IMR-90 (cell line): Measurements from ENCODE around the gene AGAP1. TPM values are rescaled to one million over a fixed set of nuclear protein-coding genes. Genes with fewer than 3 reads are reported as not detected.

ENCODE experiments used
- ATAC-seq: fragments of 200-7000 bp; cut with Tn5 transposase; 2 replicates; pipeline ENCODE4 v1.9.1; 2020; ENCODE audit warnings: low read depth, mild to moderate bottlenecking, moderate library complexity
- BruUV-seq: library from RNA; stranded (reverse); fragments of 400-500 nt; replicated peaks from 2 replicates; lab custom pipeline; 2021; lab: Mats Ljungman, UMichigan
- CTCF ChIA-PET: fragments of 300-600 bp; formaldehyde crosslinking; extraction: SDS; loops from one replicate; lab custom pipeline; 2021; ENCODE audit warnings: antibody characterized with exemption; lab: Yijun Ruan, JAX
- POLR2A ChIA-PET: fragments of 300-600 bp; sonication (Branson Sonifier 250); formaldehyde crosslinking; loops from one replicate; lab custom pipeline; 2022; ENCODE audit warnings: antibody characterized with exemption; ENCODE audit not compliant: unreplicated experiment; lab: Charles Lee
- DNase-seq: peaks from one replicate; pipeline ENCODE4 v3.0.0; 2013
- H2AFZ ChIP-seq: replicated peaks from 2 replicates; pipeline ENCODE3; 2013; ENCODE audit warnings: low read length, mild to moderate bottlenecking; ENCODE audit not compliant: poor library complexity
- H2AK5ac ChIP-seq: 2 replicates; pipeline ENCODE4 v1.6.1; 2013; ENCODE audit warnings: low read depth, low read length, inconsistent platforms
- H2AK9ac ChIP-seq: replicated peaks from 2 replicates; pipeline ENCODE3; 2013; ENCODE audit warnings: mild to moderate bottlenecking, low read depth, low read length, moderate library complexity; ENCODE audit not compliant: poor library complexity
- H2BK120ac ChIP-seq: 2 replicates; pipeline ENCODE4 v1.6.1; 2013; ENCODE audit warnings: low read depth, low read length, inconsistent platforms
- H2BK15ac ChIP-seq: 3 replicates; pipeline ENCODE4 v1.6.1; 2013; ENCODE audit warnings: low read depth, low read length, inconsistent platforms
- H2BK20ac ChIP-seq: 2 replicates; pipeline ENCODE4 v1.6.1; 2013; ENCODE audit warnings: low read depth, mild to moderate bottlenecking, inconsistent platforms, low read length, moderate library complexity
- H2BK5ac ChIP-seq: 2 replicates; pipeline ENCODE4 v1.6.1; 2013; ENCODE audit warnings: mild to moderate bottlenecking, low read depth, low read length, inconsistent platforms; ENCODE audit not compliant: poor library complexity, severe bottlenecking
- H3K14ac ChIP-seq: replicated peaks from 2 replicates; pipeline ENCODE4 v1.6.1; 2013; ENCODE audit warnings: low read depth, low read length, inconsistent platforms
- H3K18ac ChIP-seq: 2 replicates; pipeline ENCODE4 v1.6.1; 2013; ENCODE audit warnings: low read depth, low read length, control low read depth
- H3K23ac ChIP-seq: 2 replicates; pipeline ENCODE4 v1.6.1; 2013; ENCODE audit warnings: low read depth, low read length, inconsistent platforms
- H3K27ac ChIP-seq: 2 replicates; pipeline ENCODE4 v1.5.1; 2013; ENCODE audit warnings: mild to moderate bottlenecking, control low read depth, low read length; ENCODE audit not compliant: insufficient read depth
- H3K27me3 ChIP-seq: 2 replicates; pipeline ENCODE4 v1.6.1; 2013; ENCODE audit warnings: low read length; ENCODE audit not compliant: control insufficient read depth, insufficient read depth
- H3K36me3 ChIP-seq: 2 replicates; pipeline ENCODE4 v1.6.1; 2013; ENCODE audit warnings: low read length, mixed read lengths; ENCODE audit not compliant: control insufficient read depth, insufficient read depth
- H3K4ac ChIP-seq: 2 replicates; pipeline ENCODE4 v1.6.1; 2013; ENCODE audit warnings: low read depth, low read length, inconsistent platforms
- H3K4me1 ChIP-seq: 2 replicates; pipeline ENCODE4 v1.6.1; 2013; ENCODE audit warnings: low read length, mixed read lengths; ENCODE audit not compliant: control insufficient read depth, insufficient read depth
- H3K4me2 ChIP-seq: 2 replicates; pipeline ENCODE4 v1.6.1; 2013; ENCODE audit warnings: low read depth, mild to moderate bottlenecking, control low read depth, low read length, moderate library complexity
- H3K4me3 ChIP-seq: 2 replicates; pipeline ENCODE4 v1.5.1; 2013; ENCODE audit warnings: low read depth, mild to moderate bottlenecking, control low read depth, low read length, moderate library complexity; ENCODE audit not compliant: insufficient read depth
- H3K56ac ChIP-seq: 2 replicates; pipeline ENCODE4 v1.6.1; 2013; ENCODE audit warnings: low read length, inconsistent platforms; ENCODE audit not compliant: insufficient read depth; ENCODE audit errors: extremely low read depth
- H3K79me1 ChIP-seq, 2 experiments: 2 replicates each; pipeline ENCODE4 v1.6.1; 2013; ENCODE audit warnings: low read length in 2 of 2, inconsistent platforms in 1 of 2, low read depth in 1 of 2
- H3K9ac ChIP-seq: 2 replicates; pipeline ENCODE4 v1.6.1; 2013; ENCODE audit warnings: low read depth, low read length, control low read depth
- H3K9me1 ChIP-seq: 2 replicates; pipeline ENCODE4 v1.6.1; 2013; ENCODE audit warnings: low read length, inconsistent platforms; ENCODE audit not compliant: insufficient read depth
- H3K9me3 ChIP-seq: 2 replicates; pipeline ENCODE4 v1.6.1; 2013; ENCODE audit warnings: low read length; ENCODE audit not compliant: control insufficient read depth, insufficient read depth
- H4K20me1 ChIP-seq: 2 replicates; pipeline ENCODE4 v1.6.1; 2013; ENCODE audit warnings: low read length, inconsistent platforms; ENCODE audit not compliant: insufficient read depth
- H4K5ac ChIP-seq: 2 replicates; pipeline ENCODE4 v1.6.1; 2013; ENCODE audit warnings: mild to moderate bottlenecking, low read depth, low read length, control low read depth
- H4K8ac ChIP-seq, 2 experiments: 2 replicates each; pipeline ENCODE4 v1.6.1; 2013; ENCODE audit warnings: low read depth in 2 of 2, low read length in 2 of 2, control low read depth in 1 of 2, inconsistent platforms in 1 of 2
- H4K91ac ChIP-seq: 2 replicates; pipeline ENCODE4 v1.6.1; 2013; ENCODE audit warnings: low read depth, low read length, inconsistent platforms; ENCODE audit not compliant: insufficient read depth
- CEBPB ChIP-seq: IDR thresholded peaks from 2 replicates; pipeline ENCODE4 v1.6.1; 2012; ENCODE audit warnings: low read depth, low read length, improper control_type of control experiment
- CTCF ChIP-seq: conservative IDR thresholded peaks from 2 replicates; pipeline ENCODE4 v1.5.1; 2012; ENCODE audit warnings: mild to moderate bottlenecking, low read depth, low read length, improper control_type of control experiment
- FOS ChIP-seq: fragments of 150-350 bp; IDR thresholded peaks from 2 replicates; pipeline ENCODE4 v1.6.1; 2016; ENCODE audit warnings: low read depth, low read length
- MAFK ChIP-seq: IDR thresholded peaks from 2 replicates; pipeline ENCODE4 v1.6.1; 2012; ENCODE audit warnings: low read depth, low read length, improper control_type of control experiment
- MAZ ChIP-seq: IDR thresholded peaks from 2 replicates; pipeline ENCODE4 v1.6.1; 2012; ENCODE audit warnings: low read depth, mild to moderate bottlenecking, low read length, improper control_type of control experiment, moderate library complexity, borderline replicate concordance
- MXI1 ChIP-seq: IDR thresholded peaks from 2 replicates; pipeline ENCODE4 v1.6.1; 2012; ENCODE audit warnings: low read depth, mild to moderate bottlenecking, low read length, moderate library complexity, borderline replicate concordance
- NFE2L2 ChIP-seq: fragments of 150-350 bp; IDR thresholded peaks from 2 replicates; pipeline ENCODE4 v1.6.1; 2016; ENCODE audit warnings: low read depth, mild to moderate bottlenecking, low read length
- RFX5 ChIP-seq: IDR thresholded peaks from 2 replicates; pipeline ENCODE4 v1.8.0; 2012; ENCODE audit warnings: low read depth, mild to moderate bottlenecking, low read length, moderate library complexity
- SMC3 ChIP-seq: fragments of 150-350 bp; IDR thresholded peaks from 2 replicates; pipeline ENCODE4 v1.6.1; 2016; ENCODE audit warnings: low read depth, mild to moderate bottlenecking, antibody characterized with exemption, low read length, moderate library complexity
- WGBS, 2 experiments: methylation state at CpG; one replicate each; pipeline versions ENCODE4 v1.1.5 to v1.1.7; 2013; ENCODE audit warnings: missing lambda C conversion rate in 2 of 2; ENCODE audit not compliant: insufficient read length in 1 of 2; ENCODE audit errors: extremely low coverage in 2 of 2; 5-methylcytosine and 5-hydroxymethylcytosine counted together
- dilution Hi-C: fragments of 300-500 bp; cut with HindIII; formaldehyde crosslinking; loops from one replicate; pipeline ENCODE4 v1.14.3; 2018; ENCODE audit warnings: low sequenced_read_pairs; ENCODE audit not compliant: unreplicated experiment
- in situ Hi-C: fragments of 300-500 bp; cut with MboI; formaldehyde crosslinking; loops from 3 replicates; pipeline ENCODE4 v1.14.3; 2019; ENCODE audit warnings: low sequenced_read_pairs, inconsistent platforms, mixed read lengths
- intact Hi-C: fragments of 100-400 bp; cut with micrococcal nuclease; formaldehyde crosslinking; loops from 2 replicates; pipeline ENCODE4 v1.10.0; 2022
- polyA plus RNA-seq, 3 experiments: library from polyadenylated mRNA; depleted of rRNA; stranded (reverse); fragments of >200 nt; gene quantifications; 2 replicates each; pipeline ENCODE4 v1.2.3, GENCODE V29; 2012; ENCODE audit warnings: low replicate concordance in 1 of 3
- total RNA-seq: library from RNA; depleted of rRNA; stranded (reverse); fragments of >200 nt; gene quantifications from 2 replicates; pipeline ENCODE4 v1.2.3, GENCODE V29; 2012
- TF ChIP-seq, protein P1 (sequence below): fragments of 150-350 bp; IDR thresholded peaks from 2 replicates; pipeline ENCODE4 v1.6.1; 2016; ENCODE audit warnings: low read depth, mild to moderate bottlenecking, low read length, moderate library complexity, borderline replicate concordance
- TF ChIP-seq, protein P2 (sequence below): fragments of 150-350 bp; IDR thresholded peaks from 2 replicates; pipeline ENCODE4 v1.6.1; 2017; ENCODE audit warnings: mild to moderate bottlenecking, antibody characterized with exemption, low read length, low read depth

AGAP1 gene
- total and polyA plus RNA-seq, 2 of the 4 experiments (the other 2 are of a cell fraction): 15.1 to 16.4 TPM

GRCh38 chr2:236036045-236036444 lies 542.2 kb downstream of the AGAP1 start:
- H3K9ac ChIP-seq: no peak overlapping the region
- no peaks in the 10 kb centered on the region; the same call in 1 of the 2 replicates for H3K9me1 ChIP-seq
- no peak overlapping the region for H3K27ac ChIP-seq
- no peaks in the 10 kb centered on the region; the same call in 1 of the 2 replicates for H4K20me1 ChIP-seq
- H3K27me3 ChIP-seq: no peaks in the 10 kb centered on the region
- H3K18ac ChIP-seq: no peak overlapping the region
- no peak overlapping the region for H3K23ac ChIP-seq
- in situ Hi-C loops: no loop called here
- no TSS peak for BruUV-seq
- ChIA-PET CTCF (no interaction called here), POLR2A (no interaction called here)
- H2AFZ ChIP-seq: no peak overlapping the region
- no peak overlapping the region for H2BK20ac ChIP-seq
- no peak overlapping the region for H4K91ac ChIP-seq
- no peak overlapping the region for H3K14ac ChIP-seq
- WGBS, 2 experiments: 94% methylated on average over 4 of the region's 16 CpGs; no CpG with 5 or more reads in 1 of the 2 experiments
- no peaks in the 10 kb centered on the region for H3K4me1 ChIP-seq
- H3K4ac ChIP-seq: no peak overlapping the region
- no peak overlapping the region for H2AK5ac ChIP-seq
- intact Hi-C loops: no loop called here
- no peak overlapping the region for H2BK120ac ChIP-seq
- H2AK9ac ChIP-seq: no peak overlapping the region
- no peak overlapping the region for H3K4me2 ChIP-seq
- ATAC-seq (no peak), DNase-seq (no peak)
- no peak overlapping the region for H2BK5ac ChIP-seq
- H2BK15ac ChIP-seq: no peak overlapping the region
- peaks cover 5% of the 10 kb centered on the region for H3K36me3 ChIP-seq
- H4K8ac ChIP-seq: no peak overlapping the region
- H3K79me1 ChIP-seq: no peaks in the 10 kb centered on the region
- no peaks in the 10 kb centered on the region for H3K9me3 ChIP-seq
- no peak overlapping the region for H3K4me3 ChIP-seq
- dilution Hi-C loops: no loop called here
- H4K5ac ChIP-seq: no peak overlapping the region
- no peak overlapping the region for H3K56ac ChIP-seq
- TF ChIP-seq, protein P1, sequence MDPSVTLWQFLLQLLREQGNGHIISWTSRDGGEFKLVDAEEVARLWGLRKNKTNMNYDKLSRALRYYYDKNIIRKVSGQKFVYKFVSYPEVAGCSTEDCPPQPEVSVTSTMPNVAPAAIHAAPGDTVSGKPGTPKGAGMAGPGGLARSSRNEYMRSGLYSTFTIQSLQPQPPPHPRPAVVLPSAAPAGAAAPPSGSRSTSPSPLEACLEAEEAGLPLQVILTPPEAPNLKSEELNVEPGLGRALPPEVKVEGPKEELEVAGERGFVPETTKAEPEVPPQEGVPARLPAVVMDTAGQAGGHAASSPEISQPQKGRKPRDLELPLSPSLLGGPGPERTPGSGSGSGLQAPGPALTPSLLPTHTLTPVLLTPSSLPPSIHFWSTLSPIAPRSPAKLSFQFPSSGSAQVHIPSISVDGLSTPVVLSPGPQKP: no peak
- TF ChIP-seq FOS (no peak), NFE2L2 (no peak), MXI1 (no peak), MAFK (no peak), SMC3 (no peak), MAZ (no peak), CEBPB (no peak), RFX5 (no peak), CTCF (no peak)
- TF ChIP-seq, protein P2, sequence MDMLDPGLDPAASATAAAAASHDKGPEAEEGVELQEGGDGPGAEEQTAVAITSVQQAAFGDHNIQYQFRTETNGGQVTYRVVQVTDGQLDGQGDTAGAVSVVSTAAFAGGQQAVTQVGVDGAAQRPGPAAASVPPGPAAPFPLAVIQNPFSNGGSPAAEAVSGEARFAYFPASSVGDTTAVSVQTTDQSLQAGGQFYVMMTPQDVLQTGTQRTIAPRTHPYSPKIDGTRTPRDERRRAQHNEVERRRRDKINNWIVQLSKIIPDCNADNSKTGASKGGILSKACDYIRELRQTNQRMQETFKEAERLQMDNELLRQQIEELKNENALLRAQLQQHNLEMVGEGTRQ: no peak
